HUES6 (cell line): Measurements from ENCODE around the gene SERGEF.

Experiments
- H3K27ac ChIP-seq: 2 replicates; pipeline ENCODE4 v1.7.0; 2013; ENCODE audit warnings: low read depth, mild to moderate bottlenecking, low read length, inconsistent platforms
- H3K27me3 ChIP-seq: 2 replicates; pipeline ENCODE4 v1.6.1; 2013; ENCODE audit warnings: low read length; ENCODE audit not compliant: control insufficient read depth, insufficient read depth
- H3K36me3 ChIP-seq: 2 replicates; pipeline ENCODE4 v1.6.1; 2013; ENCODE audit warnings: low read length; ENCODE audit not compliant: control insufficient read depth, insufficient read depth
- H3K4me1 ChIP-seq: 2 replicates; pipeline ENCODE4 v1.6.1; 2013; ENCODE audit warnings: low read length; ENCODE audit not compliant: control insufficient read depth, insufficient read depth
- H3K4me3 ChIP-seq: 2 replicates; pipeline ENCODE4 v1.5.1; 2013; ENCODE audit warnings: low read depth, low read length
- H3K9ac ChIP-seq: one replicate; pipeline ENCODE4 v1.6.1; 2013; ENCODE audit warnings: mild to moderate bottlenecking, low read length
- H3K9me3 ChIP-seq: 2 replicates; pipeline ENCODE4 v1.6.1; 2013; ENCODE audit warnings: low read depth, low read length; ENCODE audit not compliant: control insufficient read depth, insufficient read depth

SERGEF gene

DNA sequence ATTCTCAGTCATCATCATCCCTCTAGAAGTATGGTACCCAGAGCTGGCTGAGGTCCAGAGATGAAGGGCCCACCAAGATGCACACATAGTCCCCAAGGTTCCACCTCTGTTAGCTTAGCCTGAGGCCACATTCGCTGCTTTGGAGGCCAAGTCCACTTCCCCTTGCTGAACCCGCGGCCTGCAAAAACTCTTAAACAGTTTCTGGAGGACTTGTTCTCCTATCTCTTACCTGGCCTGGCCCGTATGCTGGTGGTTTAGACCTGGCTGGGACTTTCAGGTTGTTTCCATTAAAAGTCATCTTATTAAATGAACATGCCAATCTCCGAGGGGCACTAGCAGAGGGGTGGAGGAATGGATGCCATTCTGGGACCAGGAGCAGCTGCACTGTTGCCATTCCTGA is 213.7 kb downstream of the SERGEF start:
- H3K27ac ChIP-seq = no peak overlapping the region
- peaks cover 5% of the 10 kb centered on the region for H3K9me3 ChIP-seq
- no peak overlapping the region for H3K9ac ChIP-seq
- no peak overlapping the region for H3K4me3 ChIP-seq
- H3K4me1 ChIP-seq = peaks cover 15% of the 10 kb centered on the region
- no peaks in the 10 kb centered on the region for H3K36me3 ChIP-seq
- no peaks in the 10 kb centered on the region for H3K27me3 ChIP-seq

- H3K4me1 ChIP-seq = peaks cover 15% of the 10 kb centered on the region
- peaks cover 5% of the 10 kb centered on the region for H3K9me3 ChIP-seq
- H3K4me3 ChIP-seq = no peak overlapping the region
- no peak overlapping the region for H3K27ac ChIP-seq
- no peaks in the 10 kb centered on the region for H3K27me3 ChIP-seq
- H3K36me3 ChIP-seq = no peaks in the 10 kb centered on the region
- H3K9ac ChIP-seq = no peak overlapping the region
Observed at GRCh38 chr11:17798716-17799115, 214.1 kb downstream of the SERGEF start.

- Histone ChIP-seq H3K27ac (no peak overlapping the region), H3K9ac (no peak overlapping the region), H3K27me3 (no peaks in the 10 kb centered on the region), H3K9me3 (peaks cover 5% of the 10 kb centered on the region), H3K36me3 (no peaks in the 10 kb centered on the region), H3K4me1 (peaks cover 15% of the 10 kb centered on the region), H3K4me3 (no peak overlapping the region)
Observed at GRCh38 chr11:17798253-17798652, 214.6 kb downstream of the SERGEF start.

GRCh38 chr11:17796154-17796553 is 216.7 kb downstream of the SERGEF start:
- Histone ChIP-seq H3K4me1 (peaks cover 3% of the 10 kb centered on the region; the same call in 1 of the 2 replicates), H3K36me3 (no peaks in the 10 kb centered on the region), H3K9me3 (peaks cover 5% of the 10 kb centered on the region), H3K4me3 (no peak overlapping the region), H3K27me3 (no peaks in the 10 kb centered on the region), H3K9ac (no peak overlapping the region), H3K27ac (no peak overlapping the region)

DNA sequence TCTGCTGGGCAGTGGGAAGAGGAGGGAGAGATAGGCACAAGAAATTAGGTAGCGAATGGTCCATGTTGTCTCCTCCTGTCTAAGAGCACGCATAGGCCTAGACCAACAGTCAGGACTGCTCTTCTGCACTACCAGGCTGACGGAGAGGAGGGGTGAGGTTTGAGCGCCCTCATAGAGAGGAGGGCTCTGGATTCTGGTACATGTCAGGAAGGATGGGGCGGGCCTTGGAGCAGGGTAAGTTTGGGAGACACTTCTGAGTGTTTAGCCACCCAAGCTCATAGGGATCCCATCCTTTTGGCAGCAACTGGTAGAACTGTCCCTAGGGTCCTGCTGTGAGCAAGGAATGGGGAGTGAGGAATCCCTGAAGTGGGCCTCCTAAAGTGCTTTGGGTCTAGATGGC is 217.9 kb downstream of the SERGEF start:
- Histone ChIP-seq H3K4me3 (no peak overlapping the region), H3K27ac (no peak overlapping the region), H3K9ac (no peak overlapping the region), H3K9me3 (no peaks in the 10 kb centered on the region), H3K27me3 (no peaks in the 10 kb centered on the region), H3K36me3 (no peaks in the 10 kb centered on the region), H3K4me1 (no peaks in the 10 kb centered on the region)

- H3K4me3 ChIP-seq = no peak overlapping the region
- no peaks in the 10 kb centered on the region for H3K9me3 ChIP-seq
- H3K36me3 ChIP-seq = no peaks in the 10 kb centered on the region
- no peaks in the 10 kb centered on the region for H3K27me3 ChIP-seq
- H3K27ac ChIP-seq = no peak overlapping the region
- H3K4me1 ChIP-seq = no peaks in the 10 kb centered on the region
- H3K9ac ChIP-seq = no peak overlapping the region
Observed at GRCh38 chr11:17793642-17794170, 219.1 kb downstream of the SERGEF start.

DNA sequence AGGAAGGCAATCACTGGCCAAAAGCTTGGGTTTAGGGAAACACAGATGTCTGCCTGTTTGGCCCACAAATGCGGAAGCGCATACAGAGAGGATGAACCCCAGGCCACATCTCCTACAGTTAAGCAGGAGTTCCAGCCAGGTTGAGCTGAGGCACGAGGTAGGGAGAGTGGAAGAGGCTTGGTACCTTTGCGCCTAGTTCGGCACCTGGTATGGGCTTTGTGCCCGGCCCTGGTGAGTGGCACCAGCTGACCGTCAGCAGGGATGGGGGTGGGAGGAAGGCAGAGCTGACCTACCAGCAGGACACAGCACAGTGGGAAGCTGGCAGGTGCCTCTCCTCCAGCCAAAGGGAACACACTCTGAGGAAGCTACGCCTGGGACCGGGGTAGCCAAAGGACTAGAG is 220.7 kb downstream of the SERGEF start:
- Histone ChIP-seq H3K9ac (no peak overlapping the region), H3K4me3 (no peak overlapping the region), H3K9me3 (no peaks in the 10 kb centered on the region), H3K4me1 (no peaks in the 10 kb centered on the region), H3K27ac (no peak overlapping the region), H3K36me3 (no peaks in the 10 kb centered on the region), H3K27me3 (no peaks in the 10 kb centered on the region)

GRCh38 chr11:17791144-17791543 is 221.7 kb downstream of the SERGEF start:
- Histone ChIP-seq H3K4me3 (no peak overlapping the region), H3K4me1 (no peaks in the 10 kb centered on the region), H3K27me3 (no peaks in the 10 kb centered on the region), H3K9me3 (no peaks in the 10 kb centered on the region), H3K9ac (no peak overlapping the region), H3K36me3 (no peaks in the 10 kb centered on the region), H3K27ac (no peak overlapping the region)

DNA sequence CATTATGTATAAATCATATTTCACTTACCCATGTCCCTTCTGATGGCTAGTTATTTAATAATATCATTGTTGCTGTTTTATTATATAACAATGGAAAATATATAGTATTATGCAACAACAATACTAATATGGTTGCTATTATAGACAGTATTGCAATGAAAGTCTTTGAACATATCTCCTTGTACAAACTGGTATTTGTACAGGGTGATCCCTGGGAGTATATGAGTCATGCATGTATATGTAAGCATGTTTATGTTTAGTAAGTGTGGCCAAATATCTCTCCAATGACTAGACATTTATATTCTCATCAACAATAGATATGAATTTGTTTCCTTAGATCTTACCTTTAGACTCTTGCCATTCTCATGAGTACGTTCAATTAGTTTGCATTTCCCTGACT is 222.4 kb downstream of the SERGEF start:
- Histone ChIP-seq H3K4me3 (no peak overlapping the region), H3K4me1 (no peaks in the 10 kb centered on the region), H3K36me3 (no peaks in the 10 kb centered on the region), H3K9ac (no peak overlapping the region), H3K27me3 (no peaks in the 10 kb centered on the region), H3K27ac (no peak overlapping the region), H3K9me3 (no peaks in the 10 kb centered on the region)

DNA sequence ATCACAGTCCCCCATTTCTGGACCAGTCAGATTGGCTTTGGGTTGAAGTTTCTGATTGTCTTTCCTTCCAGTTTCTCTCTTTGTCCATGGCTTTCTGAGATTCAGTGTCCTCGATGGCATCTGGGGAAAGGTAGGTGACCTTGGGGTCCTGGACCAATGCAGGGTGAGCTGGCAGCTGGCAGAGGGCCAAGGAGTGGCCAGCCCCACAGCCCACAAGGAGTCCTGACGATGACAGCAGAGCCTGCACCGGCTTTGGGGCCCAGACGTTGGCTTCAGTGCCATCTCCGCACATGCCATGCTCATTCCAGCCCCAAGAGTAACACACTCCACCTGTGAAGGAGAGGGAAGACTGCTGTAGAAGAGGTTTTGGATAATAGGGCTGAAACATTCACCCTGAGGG is 224.8 kb downstream of the SERGEF start:
- H3K27ac ChIP-seq = no peak overlapping the region
- no peak overlapping the region for H3K4me3 ChIP-seq
- H3K9ac ChIP-seq = no peak overlapping the region

DNA sequence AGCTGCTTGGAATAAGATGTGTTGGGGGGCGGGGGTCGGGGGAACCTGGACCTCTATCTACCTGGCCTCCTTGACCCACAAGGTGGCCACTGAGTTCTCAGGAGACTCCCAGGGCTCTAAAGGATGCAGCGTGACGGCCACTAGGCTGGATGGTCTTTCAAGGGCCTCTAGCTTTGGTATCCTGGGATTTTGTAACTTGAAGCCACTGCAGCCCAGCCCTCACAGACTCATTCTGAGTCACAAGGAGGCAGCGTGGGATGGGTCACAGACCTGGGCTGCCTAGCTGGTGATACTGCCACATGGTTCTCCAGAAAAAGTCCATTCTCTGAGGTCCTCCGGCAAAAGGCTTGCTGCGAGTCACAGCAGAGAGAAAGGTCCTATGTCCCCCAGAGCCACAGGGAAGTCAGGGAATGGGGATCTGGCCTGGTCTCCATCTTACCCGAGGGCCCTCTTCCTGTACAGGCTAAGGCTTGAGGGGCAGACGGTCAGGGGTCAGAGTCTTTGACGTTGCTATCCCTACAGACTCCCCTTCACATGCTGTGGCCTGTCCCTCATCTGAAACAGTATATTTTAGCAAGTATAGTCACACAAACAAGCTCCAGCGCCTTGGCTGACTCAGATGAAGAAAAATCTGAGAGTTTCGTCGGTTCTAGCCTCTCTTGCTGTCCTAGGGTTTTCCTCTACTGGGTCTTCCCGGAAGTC is 225.9 kb downstream of the SERGEF start:
- no peak overlapping the region for H3K4me3 ChIP-seq
- H3K27ac ChIP-seq = no peak overlapping the region
- H3K4me1 ChIP-seq = no peaks in the 10 kb centered on the region
- no peaks in the 10 kb centered on the region for H3K27me3 ChIP-seq
- H3K36me3 ChIP-seq = no peaks in the 10 kb centered on the region
- no peaks in the 10 kb centered on the region for H3K9me3 ChIP-seq
- no peak overlapping the region for H3K9ac ChIP-seq

More for the DNA sequence above, 224.8 kb downstream of the SERGEF start:
- H3K27me3 ChIP-seq = no peaks in the 10 kb centered on the region
- no peaks in the 10 kb centered on the region for H3K4me1 ChIP-seq
- no peaks in the 10 kb centered on the region for H3K36me3 ChIP-seq
- H3K9me3 ChIP-seq = no peaks in the 10 kb centered on the region
